Measurements from ENCODE around the gene STK32B.

STK32B gene

GRCh38 chr4:5398056-5398455 is 346.8 kb downstream of the STK32B start:
- Histone ChIP-seq H3K4me1 (ENCODE audit: control insufficient read depth, insufficient read depth, low read length) (peaks cover 2% of the 10 kb centered on the region), H3K9me3 (ENCODE audit: control insufficient read depth, insufficient read depth, low read length) (no peaks in the 10 kb centered on the region), H3K27me3 (ENCODE audit: control insufficient read depth, insufficient read depth, low read length) (no peaks in the 10 kb centered on the region), H3K36me3 (ENCODE audit: control insufficient read depth, insufficient read depth, low read length) (no peaks in the 10 kb centered on the region), H3K9ac (ENCODE audit: low read depth, low read length) (no peak overlapping the region), H3K4me3 (ENCODE audit: low read depth, low read length) (no peak overlapping the region)

GRCh38 chr4:5399124-5399523 is 347.8 kb downstream of the STK32B start:
- peaks cover 2% of the 10 kb centered on the region for H3K4me1 ChIP-seq (ENCODE audit: control insufficient read depth, insufficient read depth, low read length)
- no peak overlapping the region for H3K4me3 ChIP-seq (ENCODE audit: low read depth, low read length)
- H3K9ac ChIP-seq (ENCODE audit: low read depth, low read length) = no peak overlapping the region
- no peaks in the 10 kb centered on the region for H3K9me3 ChIP-seq (ENCODE audit: control insufficient read depth, insufficient read depth, low read length)
- H3K27me3 ChIP-seq (ENCODE audit: control insufficient read depth, insufficient read depth, low read length) = no peaks in the 10 kb centered on the region
- H3K36me3 ChIP-seq (ENCODE audit: control insufficient read depth, insufficient read depth, low read length) = no peaks in the 10 kb centered on the region

GRCh38 chr4:5399790-5400421 is 348.6 kb downstream of the STK32B start:
- no peak overlapping the region for H3K4me3 ChIP-seq (ENCODE audit: low read depth, low read length)
- no peaks in the 10 kb centered on the region for H3K27me3 ChIP-seq (ENCODE audit: control insufficient read depth, insufficient read depth, low read length)
- peaks cover 2% of the 10 kb centered on the region for H3K4me1 ChIP-seq (ENCODE audit: control insufficient read depth, insufficient read depth, low read length)
- no peak overlapping the region for H3K9ac ChIP-seq (ENCODE audit: low read depth, low read length)
- H3K36me3 ChIP-seq (ENCODE audit: control insufficient read depth, insufficient read depth, low read length) = no peaks in the 10 kb centered on the region
- H3K9me3 ChIP-seq (ENCODE audit: control insufficient read depth, insufficient read depth, low read length) = no peaks in the 10 kb centered on the region

- Histone ChIP-seq H3K27me3 (ENCODE audit: control insufficient read depth, insufficient read depth, low read length) (no peaks in the 10 kb centered on the region), H3K9ac (ENCODE audit: low read depth, low read length) (no peak overlapping the region), H3K36me3 (ENCODE audit: control insufficient read depth, insufficient read depth, low read length) (no peaks in the 10 kb centered on the region), H3K4me1 (ENCODE audit: control insufficient read depth, insufficient read depth, low read length) (no peaks in the 10 kb centered on the region), H3K4me3 (ENCODE audit: low read depth, low read length) (no peak overlapping the region), H3K9me3 (ENCODE audit: control insufficient read depth, insufficient read depth, low read length) (no peaks in the 10 kb centered on the region)
Observed at GRCh38 chr4:5403746-5404497, 352.6 kb downstream of the STK32B start.

GRCh38 chr4:5409237-5409636 is 358.0 kb downstream of the STK32B start:
- no peaks in the 10 kb centered on the region for H3K9me3 ChIP-seq (ENCODE audit: control insufficient read depth, insufficient read depth, low read length)
- H3K27me3 ChIP-seq (ENCODE audit: control insufficient read depth, insufficient read depth, low read length) = no peaks in the 10 kb centered on the region
- H3K4me1 ChIP-seq (ENCODE audit: control insufficient read depth, insufficient read depth, low read length) = no peaks in the 10 kb centered on the region
- no peak overlapping the region for H3K4me3 ChIP-seq (ENCODE audit: low read depth, low read length)
- no peak overlapping the region for H3K9ac ChIP-seq (ENCODE audit: low read depth, low read length)
- H3K36me3 ChIP-seq (ENCODE audit: control insufficient read depth, insufficient read depth, low read length) = no peaks in the 10 kb centered on the region

- no peaks in the 10 kb centered on the region for H3K4me1 ChIP-seq (ENCODE audit: control insufficient read depth, insufficient read depth, low read length)
- no peak overlapping the region for H3K4me3 ChIP-seq (ENCODE audit: low read depth, low read length)
- no peaks in the 10 kb centered on the region for H3K9me3 ChIP-seq (ENCODE audit: control insufficient read depth, insufficient read depth, low read length)
- no peaks in the 10 kb centered on the region for H3K36me3 ChIP-seq (ENCODE audit: control insufficient read depth, insufficient read depth, low read length)
- H3K27me3 ChIP-seq (ENCODE audit: control insufficient read depth, insufficient read depth, low read length) = no peaks in the 10 kb centered on the region
- H3K9ac ChIP-seq (ENCODE audit: low read depth, low read length) = no peak overlapping the region
Observed at GRCh38 chr4:5409972-5410618, 358.8 kb downstream of the STK32B start.

- Histone ChIP-seq H3K9me3 (ENCODE audit: control insufficient read depth, insufficient read depth, low read length) (no peaks in the 10 kb centered on the region), H3K27me3 (ENCODE audit: control insufficient read depth, insufficient read depth, low read length) (no peaks in the 10 kb centered on the region), H3K36me3 (ENCODE audit: control insufficient read depth, insufficient read depth, low read length) (no peaks in the 10 kb centered on the region), H3K9ac (ENCODE audit: low read depth, low read length) (no peak overlapping the region), H3K4me1 (ENCODE audit: control insufficient read depth, insufficient read depth, low read length) (no peaks in the 10 kb centered on the region), H3K4me3 (ENCODE audit: low read depth, low read length) (no peak overlapping the region)
Observed at GRCh38 chr4:5412296-5412695, 361.0 kb downstream of the STK32B start.

- Histone ChIP-seq H3K4me1 (ENCODE audit: control insufficient read depth, insufficient read depth, low read length) (no peaks in the 10 kb centered on the region), H3K4me3 (ENCODE audit: low read depth, low read length) (no peak overlapping the region), H3K36me3 (ENCODE audit: control insufficient read depth, insufficient read depth, low read length) (no peaks in the 10 kb centered on the region), H3K27me3 (ENCODE audit: control insufficient read depth, insufficient read depth, low read length) (no peaks in the 10 kb centered on the region), H3K9ac (ENCODE audit: low read depth, low read length) (no peak overlapping the region), H3K9me3 (ENCODE audit: control insufficient read depth, insufficient read depth, low read length) (peaks cover 2% of the 10 kb centered on the region)
Observed at GRCh38 chr4:5412751-5413150, 361.5 kb downstream of the STK32B start.

- Histone ChIP-seq H3K9ac (ENCODE audit: low read depth, low read length) (no peak overlapping the region), H3K4me3 (ENCODE audit: low read depth, low read length) (no peak overlapping the region), H3K27me3 (ENCODE audit: control insufficient read depth, insufficient read depth, low read length) (no peaks in the 10 kb centered on the region), H3K4me1 (ENCODE audit: control insufficient read depth, insufficient read depth, low read length) (no peaks in the 10 kb centered on the region), H3K9me3 (ENCODE audit: control insufficient read depth, insufficient read depth, low read length) (peaks cover 5% of the 10 kb centered on the region), H3K36me3 (ENCODE audit: control insufficient read depth, insufficient read depth, low read length) (no peaks in the 10 kb centered on the region)
Observed at GRCh38 chr4:5416637-5417036, 365.4 kb downstream of the STK32B start.

- Histone ChIP-seq H3K9me3 (ENCODE audit: control insufficient read depth, insufficient read depth, low read length) (peaks cover 5% of the 10 kb centered on the region), H3K36me3 (ENCODE audit: control insufficient read depth, insufficient read depth, low read length) (no peaks in the 10 kb centered on the region), H3K4me3 (ENCODE audit: low read depth, low read length) (no peak overlapping the region), H3K9ac (ENCODE audit: low read depth, low read length) (no peak overlapping the region), H3K27me3 (ENCODE audit: control insufficient read depth, insufficient read depth, low read length) (no peaks in the 10 kb centered on the region), H3K4me1 (ENCODE audit: control insufficient read depth, insufficient read depth, low read length) (no peaks in the 10 kb centered on the region)
Observed at GRCh38 chr4:5420266-5420665, 369.0 kb downstream of the STK32B start.

- Histone ChIP-seq H3K27me3 (ENCODE audit: control insufficient read depth, insufficient read depth, low read length) (no peaks in the 10 kb centered on the region), H3K9me3 (ENCODE audit: control insufficient read depth, insufficient read depth, low read length) (peaks cover 5% of the 10 kb centered on the region), H3K9ac (ENCODE audit: low read depth, low read length) (no peak overlapping the region), H3K36me3 (ENCODE audit: control insufficient read depth, insufficient read depth, low read length) (no peaks in the 10 kb centered on the region), H3K4me1 (ENCODE audit: control insufficient read depth, insufficient read depth, low read length) (no peaks in the 10 kb centered on the region), H3K4me3 (ENCODE audit: low read depth, low read length) (no peak overlapping the region)
Observed at GRCh38 chr4:5421416-5421815, 370.1 kb downstream of the STK32B start.

GRCh38 chr4:5422195-5422594 is 370.9 kb downstream of the STK32B start:
- H3K4me3 ChIP-seq (ENCODE audit: low read depth, low read length) = no peak overlapping the region
- peaks cover 5% of the 10 kb centered on the region for H3K9me3 ChIP-seq (ENCODE audit: control insufficient read depth, insufficient read depth, low read length)
- no peaks in the 10 kb centered on the region for H3K27me3 ChIP-seq (ENCODE audit: control insufficient read depth, insufficient read depth, low read length)
- no peaks in the 10 kb centered on the region for H3K4me1 ChIP-seq (ENCODE audit: control insufficient read depth, insufficient read depth, low read length)
- H3K9ac ChIP-seq (ENCODE audit: low read depth, low read length) = no peak overlapping the region
- no peaks in the 10 kb centered on the region for H3K36me3 ChIP-seq (ENCODE audit: control insufficient read depth, insufficient read depth, low read length)

All from iPS-15b (cell line).